ENCODE data around the gene CYP2A7.
"Not testable (repeated sequence)": the region's sequence is repeated elsewhere in the genome, so short reads cannot be mapped to it uniquely, and the experiment has no call there.

Gene CYP2A7

GRCh38 chr19:40882062-40882461, at the start of gene CYP2A7:
TSS of gene CYP2A7 (minus strand) at chr19:40882231. CDS start at chr19:40882210, 21 bp downstream.
- not testable (repeated sequence) for DNase-seq

GRCh38 chr19:40930799-40931198, 48.8 kb upstream of the CYP2A7 start:
- not testable (repeated sequence) for DNase-seq

- not testable (repeated sequence) for DNase-seq
These were observed 47.9 kb upstream of the CYP2A7 start for GRCh38 chr19:40929942-40930341.

- no peak for DNase-seq
These were observed 46.8 kb upstream of the CYP2A7 start for GRCh38 chr19:40928850-40929249.

GRCh38 chr19:40927567-40927966, 45.5 kb upstream of the CYP2A7 start:
- DNase-seq = no peak

- not testable (repeated sequence) for DNase-seq
These were observed 44.2 kb upstream of the CYP2A7 start for GRCh38 chr19:40926276-40926675.

GRCh38 chr19:40923934-40924391, 41.9 kb upstream of the CYP2A7 start:
- DNase-seq = no peak

- DNase-seq = not testable (repeated sequence)
These were observed 40.5 kb upstream of the CYP2A7 start for GRCh38 chr19:40922237-40923160.

DNA sequence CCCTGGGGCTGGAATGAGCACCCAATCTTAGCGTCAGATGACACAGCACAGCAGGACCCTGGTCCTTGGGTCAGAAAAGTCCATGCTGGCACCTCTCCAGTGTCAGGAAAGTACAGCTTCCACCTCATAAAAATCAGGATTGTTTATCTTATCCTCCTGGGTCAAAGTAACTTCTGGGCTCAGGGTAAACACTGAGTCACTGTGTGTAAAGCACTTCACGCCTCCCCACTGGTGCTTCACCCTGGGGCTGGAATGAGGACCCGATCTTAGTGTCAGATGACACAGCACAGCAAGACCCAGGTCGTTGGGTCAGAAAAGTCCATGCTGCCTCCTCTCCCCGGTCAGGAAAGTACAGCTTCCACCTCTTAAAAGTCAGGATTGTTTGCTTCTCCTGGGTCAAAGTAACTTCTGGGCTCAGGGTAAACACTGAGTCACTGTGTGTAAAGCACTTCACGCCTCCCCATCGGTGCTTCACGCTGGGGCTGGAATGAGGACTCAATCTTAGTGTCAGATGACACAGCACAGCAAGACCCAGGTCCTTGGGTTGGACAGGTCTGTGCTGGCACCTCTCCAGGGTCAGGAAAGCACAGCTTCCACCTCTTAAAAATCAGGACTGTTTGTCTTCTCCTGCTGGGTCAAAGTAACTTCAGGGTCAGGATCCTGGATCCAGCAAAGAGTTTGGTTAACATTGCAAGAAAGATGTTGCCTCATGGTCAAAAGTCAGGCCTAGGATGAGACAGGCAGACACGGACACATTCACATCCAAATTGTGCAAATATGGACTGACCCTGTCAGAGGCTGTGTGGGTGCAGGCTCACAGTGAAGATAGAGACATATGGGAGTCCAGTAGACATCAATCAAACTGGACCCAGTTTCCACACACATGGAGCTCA, 39.2 kb upstream of the CYP2A7 start:
- DNase-seq = no peak

- DNase-seq = no peak
These were observed 38.4 kb upstream of the CYP2A7 start for GRCh38 chr19:40920300-40921004.

DNA sequence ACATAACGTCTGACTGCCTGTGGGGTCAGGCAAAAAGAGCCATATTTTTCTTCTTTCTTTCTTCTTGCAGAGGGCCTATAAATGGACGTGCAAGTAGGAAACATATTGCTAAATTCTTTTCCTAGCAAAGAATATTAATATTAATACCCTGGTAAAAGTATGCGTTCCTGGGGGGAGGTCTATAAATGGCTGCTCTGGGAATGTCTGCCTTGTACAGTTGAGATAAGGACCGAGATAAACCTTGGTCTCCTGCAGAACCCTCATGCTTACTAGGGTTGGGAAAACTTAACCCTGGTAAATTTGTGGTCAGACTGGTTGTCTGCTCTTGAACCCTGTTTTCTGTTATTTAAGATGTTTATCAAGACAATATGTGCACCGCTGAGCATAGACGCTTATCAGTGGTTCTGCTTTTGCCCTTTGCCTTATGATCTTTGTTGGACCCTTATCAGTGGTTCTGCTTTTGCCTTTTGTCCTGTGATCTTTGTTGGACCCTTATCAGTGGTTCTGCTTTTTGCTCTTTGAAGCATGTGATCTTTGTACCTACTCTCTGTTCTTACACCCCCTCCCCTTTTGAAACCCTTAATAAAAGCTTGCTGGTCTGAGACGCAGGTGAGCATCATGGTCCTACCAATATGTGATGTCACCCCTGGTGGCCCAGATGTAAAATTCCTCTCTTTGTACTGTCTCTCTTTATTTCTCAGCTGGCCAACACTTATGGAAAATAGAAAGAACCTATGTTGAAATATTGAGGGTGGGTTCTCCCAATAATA, 37.7 kb upstream of the CYP2A7 start:
- not testable (repeated sequence) for DNase-seq

GRCh38 chr19:40918303-40918702, 36.3 kb upstream of the CYP2A7 start:
- DNase-seq = not testable (repeated sequence)

GRCh38 chr19:40908976-40909375, 26.9 kb upstream of the CYP2A7 start:
- DNase-seq = no peak

DNA sequence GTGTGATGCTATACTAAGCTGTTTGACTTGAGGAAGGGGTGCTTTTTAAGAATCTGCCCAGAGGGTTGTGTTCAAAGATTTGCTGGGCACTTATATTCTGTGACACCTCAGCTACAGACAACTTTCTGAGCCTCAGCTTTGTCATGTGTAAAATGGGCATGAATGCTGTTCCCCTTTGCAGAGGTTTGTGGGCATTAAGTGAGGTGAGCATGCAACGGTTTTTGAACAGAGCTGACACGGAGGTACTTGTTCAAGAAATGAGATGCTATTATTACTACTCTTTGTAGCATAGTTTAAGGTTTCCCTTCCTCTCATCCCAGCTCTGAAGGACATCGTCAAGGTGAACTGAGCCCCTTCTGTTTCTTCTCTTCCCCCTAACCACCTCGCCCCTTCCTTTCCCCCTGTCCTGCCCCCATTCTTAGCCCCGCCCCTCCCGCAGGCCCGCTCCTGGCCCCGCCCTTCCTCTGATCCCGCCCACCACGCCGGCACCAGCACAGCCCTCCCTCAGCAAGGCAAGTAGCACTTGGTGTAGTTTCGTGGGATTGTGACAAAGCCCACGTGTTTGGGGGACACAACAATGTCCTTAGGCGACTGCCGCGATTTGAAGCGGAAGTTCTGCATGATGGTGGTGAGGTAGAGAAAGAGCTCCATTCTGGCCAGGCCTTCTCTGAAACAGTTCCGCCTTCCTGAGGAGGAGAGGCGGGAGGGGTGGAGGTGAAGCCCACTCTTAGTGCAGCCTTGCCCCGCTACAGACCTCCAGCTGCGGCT, 26.1 kb upstream of the CYP2A7 start:
- DNase-seq = no peak

- DNase-seq = no peak
These were observed 24.5 kb upstream of the CYP2A7 start for GRCh38 chr19:40906512-40906911.

- peak; percentile 1 for DNase-seq
These were observed 22.7 kb upstream of the CYP2A7 start for GRCh38 chr19:40904673-40905156.

- DNase-seq = not testable (repeated sequence)
These were observed 20.1 kb upstream of the CYP2A7 start for GRCh38 chr19:40901975-40902750.

DNA sequence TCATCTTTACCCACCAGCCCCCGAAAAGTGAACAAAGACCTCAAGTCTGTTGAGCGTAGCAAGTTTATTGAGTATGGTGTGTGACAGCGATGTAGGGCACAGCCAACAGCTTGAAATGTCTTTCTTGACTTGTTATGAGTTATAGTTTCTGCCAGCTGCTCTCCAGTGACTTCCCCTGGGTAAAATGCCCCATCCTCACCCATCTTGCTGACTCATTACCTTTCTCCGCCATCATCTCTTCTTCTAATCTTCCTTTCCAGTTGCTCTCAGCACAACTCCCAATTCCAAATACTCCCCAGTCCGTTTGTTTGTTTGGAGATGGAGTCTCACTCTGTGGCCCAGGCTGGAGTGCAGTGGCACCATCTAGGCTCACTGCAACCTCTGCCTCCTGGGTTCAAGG, 18.5 kb upstream of the CYP2A7 start:
- DNase-seq = not testable (repeated sequence)

- not testable (repeated sequence) for DNase-seq
These were observed 17.9 kb upstream of the CYP2A7 start for GRCh38 chr19:40899964-40900363.
